IPS DF 19.7 (cell line): ENCODE results near the gene P2RY6.

Experiments
- DNase-seq: peaks from one replicate; pipeline ENCODE4 v3.0.0-alpha.2; 2013; ENCODE audit warnings: low read depth, low spot score

The P2RY6 gene

GRCh38 chr11:73236854-73237253 is 35.3 kb upstream of the P2RY6 start:
- peak; percentile 52 for DNase-seq

- DNase-seq = no peak
Measured at GRCh38 chr11:73237471-73238290, 34.5 kb upstream of the P2RY6 start.

- DNase-seq = no peak
Measured at GRCh38 chr11:73239111-73239521, 33.0 kb upstream of the P2RY6 start.

GRCh38 chr11:73239571-73240189 is 32.5 kb upstream of the P2RY6 start:
- no peak for DNase-seq

- no peak for DNase-seq
Measured at GRCh38 chr11:73240190-73240781, 31.9 kb upstream of the P2RY6 start.

- no peak for DNase-seq
Measured at GRCh38 chr11:73241300-73241699, 30.8 kb upstream of the P2RY6 start.

- DNase-seq = peak; percentile 30
Measured at GRCh38 chr11:73242251-73243092, 29.7 kb upstream of the P2RY6 start.

- DNase-seq = no peak
Measured at GRCh38 chr11:73243093-73243485, 29.0 kb upstream of the P2RY6 start.

GRCh38 chr11:73244589-73245240 is 27.4 kb upstream of the P2RY6 start:
- no peak for DNase-seq

GRCh38 chr11:73245461-73245860 is 26.7 kb upstream of the P2RY6 start:
- no peak for DNase-seq

GRCh38 chr11:73246303-73246702 is 25.8 kb upstream of the P2RY6 start:
- DNase-seq = no peak

GRCh38 chr11:73248526-73249185 is 23.5 kb upstream of the P2RY6 start:
- no peak for DNase-seq

GRCh38 chr11:73249304-73249703 is 22.8 kb upstream of the P2RY6 start:
- DNase-seq = no peak

- DNase-seq = no peak
Measured at GRCh38 chr11:73249853-73250783, 22.0 kb upstream of the P2RY6 start.

GRCh38 chr11:73252577-73253191 is 19.5 kb upstream of the P2RY6 start:
- no peak for DNase-seq

GRCh38 chr11:73257342-73258103 is 14.6 kb upstream of the P2RY6 start:
- DNase-seq = no peak

GRCh38 chr11:73258104-73259035 is 13.8 kb upstream of the P2RY6 start:
- no peak for DNase-seq
